ENCODE results near the gene RTTN.

- TF ChIP-seq CTCF (conservative IDR thresholded peaks at IDR 0.05) (no peak), EZH2 (IDR thresholded peaks at IDR 0.05; ENCODE audit: low read depth) (no peak)
Measured at GRCh38 chr18:70228536-70228935, 23.0 kb upstream of the RTTN start.

Measured in PC-9 (cell line).